CD4-positive, alpha-beta T cell treated with Interleukin-21 for 1 hour (primary cell): Measurements from ENCODE around the gene RBM38.

Source experiments
- DNase-seq: peaks from one replicate; pipeline ENCODE4 v3.0.0-alpha.2; 2020

The RBM38 gene

DNA sequence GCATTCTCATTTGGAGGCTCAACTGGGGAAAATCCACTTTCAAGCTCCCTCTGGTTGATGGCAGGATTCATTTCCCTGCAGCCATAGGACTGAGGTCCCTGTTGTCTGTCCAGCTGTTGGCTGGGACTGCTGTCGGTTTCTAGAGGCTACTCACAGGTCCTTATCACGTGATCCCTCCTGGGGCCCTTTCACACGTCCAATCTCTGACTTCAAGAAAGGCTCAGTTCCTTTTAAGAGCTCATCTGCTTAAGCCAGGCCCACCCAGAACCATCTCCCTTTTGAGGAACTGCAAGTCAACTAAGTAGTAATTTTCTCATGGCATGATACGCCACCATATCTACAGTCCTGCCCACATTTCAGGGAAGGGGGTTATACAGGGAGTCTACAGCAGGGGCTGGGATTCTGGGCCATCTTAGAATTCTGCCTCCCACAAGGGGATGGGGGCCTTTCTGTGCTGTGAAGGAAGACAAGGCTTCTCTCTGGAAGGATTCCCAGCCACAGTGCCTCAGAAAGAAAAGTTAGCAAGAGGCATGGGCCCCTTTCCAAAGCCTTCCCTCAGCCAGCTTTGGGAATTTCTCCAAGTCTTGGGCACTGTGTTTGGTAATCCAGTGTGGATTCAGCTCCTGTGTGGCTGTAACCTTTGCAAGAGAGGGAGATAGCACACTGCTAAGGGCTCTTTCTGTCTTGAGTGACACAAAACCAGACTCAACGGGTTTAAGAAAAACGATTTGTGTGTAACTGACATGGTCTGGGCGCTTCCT, 67.4 kb downstream of the RBM38 start:
- DNase-seq = no peak
